HL-60 (cell line): ENCODE data around the gene CMTM8.

Source experiments
- DNase-seq, 2 experiments: peaks; one replicate each; pipeline ENCODE4 v3.0.0-alpha.2; 2010 to 2020; ENCODE audit warnings: low read depth in 1 of 2, low spot score in 1 of 2
- H3K27ac ChIP-seq: fragments of 250-450 bp; sonication (Bioruptor Pico); replicated peaks from 2 replicates; pipeline ENCODE4 v1.5.1; 2020; ENCODE audit warnings: mild to moderate bottlenecking, moderate library complexity
- H3K27me3 ChIP-seq: fragments of 250-450 bp; sonication (Bioruptor Pico); 2 replicates; pipeline ENCODE4 v1.5.1; 2021; ENCODE audit warnings: mild to moderate bottlenecking, moderate library complexity; ENCODE audit not compliant: insufficient read depth, poor library complexity, severe bottlenecking
- H3K4me3 ChIP-seq: replicated peaks from 2 replicates; pipeline ENCODE4 v1.5.1; 2011; ENCODE audit warnings: mild to moderate bottlenecking, control low read depth, low read length; ENCODE audit not compliant: insufficient read depth
- CTCF ChIP-seq: IDR thresholded peaks from one replicate; pipeline ENCODE4 v1.5.1; 2011; ENCODE audit warnings: low read length, control low read depth, inconsistent platforms; ENCODE audit not compliant: insufficient read depth
- GABPA ChIP-seq: IDR thresholded peaks from 2 replicates; pipeline ENCODE4 v1.6.1; 2012; ENCODE audit warnings: low read depth
- POLR2AphosphoS5 ChIP-seq: IDR thresholded peaks from 2 replicates; pipeline ENCODE4 v1.6.1; 2012; ENCODE audit warnings: low read depth
- REST ChIP-seq: IDR thresholded peaks from 2 replicates; pipeline ENCODE4 v1.6.1; 2012; ENCODE audit warnings: low read depth; ENCODE audit not compliant: insufficient replicate concordance
- SPI1 ChIP-seq: IDR thresholded peaks from 2 replicates; pipeline ENCODE4 v1.6.1; 2012; ENCODE audit warnings: low read depth, mild to moderate bottlenecking, borderline replicate concordance

The CMTM8 gene

DNA sequence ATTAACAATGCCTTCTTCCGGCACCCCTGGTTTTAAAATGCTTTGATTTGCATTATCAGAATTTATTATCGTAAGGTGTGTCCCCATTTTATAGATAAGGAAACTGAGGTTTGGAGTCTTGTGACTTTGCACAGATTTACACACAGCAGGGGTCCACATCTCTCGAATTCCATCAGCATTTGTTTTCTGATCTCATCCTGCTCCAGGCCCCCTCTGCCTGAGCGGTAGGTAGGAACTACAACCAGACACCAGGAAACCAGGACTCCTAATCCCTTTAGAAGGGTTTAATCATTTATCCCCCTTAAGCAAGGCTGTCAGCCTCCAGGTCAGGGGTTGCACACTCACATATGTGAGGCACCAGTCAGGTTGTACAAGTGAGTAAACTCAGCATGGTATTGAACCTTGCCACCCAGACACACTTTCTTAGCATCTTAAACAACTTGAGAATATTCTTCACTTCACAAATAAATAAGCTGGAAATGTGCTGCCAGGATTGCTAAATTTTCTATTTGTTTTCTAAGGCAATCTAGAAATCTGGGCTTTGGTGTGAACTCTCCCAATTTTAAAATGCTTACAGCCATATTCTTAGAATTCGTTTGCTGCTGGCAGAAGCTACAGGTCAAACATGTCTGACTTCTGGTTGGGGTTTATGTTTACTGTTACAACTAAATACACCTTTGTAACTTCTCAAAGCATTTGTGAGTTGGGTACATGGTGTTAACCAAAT lies 121.4 kb downstream of the CMTM8 start:
- Histone ChIP-seq H3K4me3 (no peak overlapping the region), H3K27ac (no peak overlapping the region), H3K27me3 (no peaks in the 10 kb centered on the region)
- TF ChIP-seq POLR2AphosphoS5 = no peak
- TF ChIP-seq REST = no peak
- TF ChIP-seq CTCF = no peak
- TF ChIP-seq GABPA = no peak
- no peak for TF ChIP-seq SPI1
- DNase-seq = no peak

GRCh38 chr3:32360493-32360827 lies 122.0 kb downstream of the CMTM8 start:
- no peak overlapping the region for H3K27ac ChIP-seq
- no peaks in the 10 kb centered on the region for H3K27me3 ChIP-seq
- DNase-seq = no peak
- TF ChIP-seq SPI1 (no peak), REST (no peak), GABPA (no peak), POLR2AphosphoS5 (no peak), CTCF (no peak)
- H3K4me3 ChIP-seq = no peak overlapping the region

GRCh38 chr3:32366638-32367397 lies 128.3 kb downstream of the CMTM8 start:
- DNase-seq = no peak
- TF ChIP-seq CTCF = no peak
- TF ChIP-seq SPI1 = no peak
- TF ChIP-seq REST = no peak
- TF ChIP-seq GABPA = no peak
- no peak for TF ChIP-seq POLR2AphosphoS5
- H3K4me3 ChIP-seq = no peak overlapping the region
- no peaks in the 10 kb centered on the region for H3K27me3 ChIP-seq
- H3K27ac ChIP-seq = no peak overlapping the region
